Measurements from ENCODE around the gene CCDC144A. TPM values are rescaled to one million over a fixed set of nuclear protein-coding genes. Genes with fewer than 3 reads are reported as not detected.
"Not testable (repeated sequence)": the region's sequence is repeated elsewhere in the genome, so short reads cannot be mapped to it uniquely, and the experiment has no call there.

Gene CCDC144A
- total RNA-seq, 2 experiments from 2014 or later = 0.03 to 0.36 TPM

DNA sequence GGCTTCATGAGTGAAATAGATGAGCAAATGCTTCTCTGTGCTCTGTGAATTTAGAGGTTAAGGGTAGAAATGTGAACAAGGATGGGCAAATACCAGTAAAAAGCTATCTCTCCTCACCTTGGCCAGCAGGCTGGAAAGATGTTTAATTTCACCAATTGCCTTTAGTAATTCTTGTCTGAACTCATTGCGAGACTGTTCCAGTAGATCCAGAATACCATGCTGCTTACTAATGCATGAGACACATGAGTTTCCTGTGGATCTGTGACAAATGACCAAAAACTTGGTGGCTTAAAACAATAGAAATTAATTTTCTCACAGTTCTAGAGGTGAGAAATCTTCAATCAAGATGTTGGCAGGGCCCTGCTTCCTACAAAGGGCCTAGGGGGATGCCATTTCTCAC is 27.1 kb upstream of the CCDC144A start:
- Histone ChIP-seq H3K9me2 (ENCODE audit: insufficient read depth, low read length) (no peaks in the 10 kb centered on the region), H3K36me3 (ENCODE audit: insufficient read depth, low read length) (no peaks in the 10 kb centered on the region), H3K4me1 (ENCODE audit: insufficient read depth, low read length, poor library complexity, severe bottlenecking) (no peaks in the 10 kb centered on the region), H2AFZ (ENCODE audit: low read length) (no peak overlapping the region), H3K4me3 (ENCODE audit: low read depth, low read length, poor library complexity, severe bottlenecking) (no peak overlapping the region), H3K4me2 (ENCODE audit: low read length) (no peak overlapping the region), H4K20me1 (ENCODE audit: insufficient read depth, low read length) (no peaks in the 10 kb centered on the region), H3K79me2 (ENCODE audit: insufficient read depth, low read depth, low read length) (no peaks in the 10 kb centered on the region), H3K27ac (ENCODE audit: low read depth, low read length, poor library complexity, severe bottlenecking) (no peak overlapping the region), H3K9me3 (ENCODE audit: low read length) (no peaks in the 10 kb centered on the region)
- POLR2A ChIA-PET = interaction anchor here (0.6 kb wide), 1 partner anchor 569 kb away, joined by 4 read pairs; no protein-coding TSS in a partner anchor
- intact Hi-C loops (cut with micrococcal nuclease; ENCODE audit: unreplicated experiment) = no loop called here
- no peak for TF ChIP-seq EZH2phosphoT487 (IDR thresholded peaks at IDR 0.05; ENCODE audit: borderline replicate concordance, low read depth, low read length)
- TF ChIP-seq, protein P1, sequence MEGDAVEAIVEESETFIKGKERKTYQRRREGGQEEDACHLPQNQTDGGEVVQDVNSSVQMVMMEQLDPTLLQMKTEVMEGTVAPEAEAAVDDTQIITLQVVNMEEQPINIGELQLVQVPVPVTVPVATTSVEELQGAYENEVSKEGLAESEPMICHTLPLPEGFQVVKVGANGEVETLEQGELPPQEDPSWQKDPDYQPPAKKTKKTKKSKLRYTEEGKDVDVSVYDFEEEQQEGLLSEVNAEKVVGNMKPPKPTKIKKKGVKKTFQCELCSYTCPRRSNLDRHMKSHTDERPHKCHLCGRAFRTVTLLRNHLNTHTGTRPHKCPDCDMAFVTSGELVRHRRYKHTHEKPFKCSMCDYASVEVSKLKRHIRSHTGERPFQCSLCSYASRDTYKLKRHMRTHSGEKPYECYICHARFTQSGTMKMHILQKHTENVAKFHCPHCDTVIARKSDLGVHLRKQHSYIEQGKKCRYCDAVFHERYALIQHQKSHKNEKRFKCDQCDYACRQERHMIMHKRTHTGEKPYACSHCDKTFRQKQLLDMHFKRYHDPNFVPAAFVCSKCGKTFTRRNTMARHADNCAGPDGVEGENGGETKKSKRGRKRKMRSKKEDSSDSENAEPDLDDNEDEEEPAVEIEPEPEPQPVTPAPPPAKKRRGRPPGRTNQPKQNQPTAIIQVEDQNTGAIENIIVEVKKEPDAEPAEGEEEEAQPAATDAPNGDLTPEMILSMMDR (conservative IDR thresholded peaks at IDR 0.05; ENCODE audit: low read length) = no peak
- CTCF ChIA-PET (ENCODE audit: unreplicated experiment) = no interaction called here
- DNase-seq (ENCODE audit: low spot score) = no peak
- BruUV-seq (replicated peaks) = no TSS peak

GRCh38 chr17:16666553-16666906 is 23.5 kb upstream of the CCDC144A start:
- intact Hi-C loops (cut with micrococcal nuclease; ENCODE audit: unreplicated experiment); H3K27ac ChIP-seq (ENCODE audit: low read depth, low read length, poor library complexity, severe bottlenecking); H3K36me3 ChIP-seq (ENCODE audit: insufficient read depth, low read length); BruUV-seq (replicated peaks); H3K4me3 ChIP-seq (ENCODE audit: low read depth, low read length, poor library complexity, severe bottlenecking); CTCF ChIA-PET (ENCODE audit: unreplicated experiment); POLR2A ChIA-PET; H3K9me2 ChIP-seq (ENCODE audit: insufficient read depth, low read length); H2AFZ ChIP-seq (ENCODE audit: low read length); DNase-seq (ENCODE audit: low spot score); H3K4me1 ChIP-seq (ENCODE audit: insufficient read depth, low read length, poor library complexity, severe bottlenecking); H3K9me3 ChIP-seq (ENCODE audit: low read length); H4K20me1 ChIP-seq (ENCODE audit: insufficient read depth, low read length); H3K79me2 ChIP-seq (ENCODE audit: insufficient read depth, low read depth, low read length); H3K4me2 ChIP-seq (ENCODE audit: low read length): not testable (repeated sequence)

GRCh38 chr17:16666907-16667636 is 23.0 kb upstream of the CCDC144A start:
- H4K20me1 ChIP-seq (ENCODE audit: insufficient read depth, low read length); H3K9me3 ChIP-seq (ENCODE audit: low read length); H3K4me2 ChIP-seq (ENCODE audit: low read length); H3K9me2 ChIP-seq (ENCODE audit: insufficient read depth, low read length); H3K36me3 ChIP-seq (ENCODE audit: insufficient read depth, low read length); H3K79me2 ChIP-seq (ENCODE audit: insufficient read depth, low read depth, low read length); intact Hi-C loops (cut with micrococcal nuclease; ENCODE audit: unreplicated experiment); H2AFZ ChIP-seq (ENCODE audit: low read length); H3K4me1 ChIP-seq (ENCODE audit: insufficient read depth, low read length, poor library complexity, severe bottlenecking); DNase-seq (ENCODE audit: low spot score); CTCF ChIA-PET (ENCODE audit: unreplicated experiment); H3K4me3 ChIP-seq (ENCODE audit: low read depth, low read length, poor library complexity, severe bottlenecking); H3K27ac ChIP-seq (ENCODE audit: low read depth, low read length, poor library complexity, severe bottlenecking); POLR2A ChIA-PET; BruUV-seq (replicated peaks): not testable (repeated sequence)

Data from OCI-LY7 (cell line).